Hepatocyte (in vitro differentiated cells): ENCODE results near the gene SLC35A1.

Experiments used
- CTCF ChIP-seq: fragments of 200-600 bp; sonication (generic); IDR thresholded peaks from 2 replicates; pipeline ENCODE4 v1.5.1; 2016; ENCODE audit warnings: antibody characterized with exemption, mild to moderate bottlenecking; ENCODE audit not compliant: poor library complexity
- EZH2 ChIP-seq: fragments of 200-600 bp; sonication (generic); IDR thresholded peaks from 2 replicates; pipeline ENCODE4 v1.6.1; 2016; ENCODE audit warnings: antibody characterized with exemption, mild to moderate bottlenecking, borderline replicate concordance

- TF ChIP-seq CTCF = no peak
- no peak for TF ChIP-seq EZH2
These were observed 31.7 kb downstream of the SLC35A1 start for GRCh38 chr6:87504441-87504840.
